H1 (cell line): ENCODE measurements around the gene GUCY2C. TPM values are rescaled to one million over a fixed set of nuclear protein-coding genes. Genes with fewer than 3 reads are reported as not detected.

ENCODE experiments used
- CBX5 ChIP-seq: fragments of 300-800, 300-1000 bp; sonication (generic); IDR thresholded peaks from 2 replicates; pipeline ENCODE4 v1.7.1; 2016; ENCODE audit warnings: antibody characterized with exemption, low read length, low read depth
- CEBPB ChIP-seq: IDR thresholded peaks from 2 replicates; pipeline ENCODE4 v1.6.1; 2012; ENCODE audit warnings: low read depth, low read length
- HDAC2 ChIP-seq, 2 experiments: fragments of 300-600 bp in 1 of 2; sonication (generic) in 1 of 2; IDR thresholded peaks; 2 replicates each; pipeline ENCODE4 v1.6.1; 2011 to 2012; ENCODE audit warnings: low read depth in 2 of 2, low read length in 2 of 2, mild to moderate bottlenecking in 2 of 2, moderate library complexity in 2 of 2, borderline replicate concordance in 1 of 2, inconsistent platforms in 1 of 2
- HDAC6 ChIP-seq: IDR thresholded peaks from one replicate; pipeline ENCODE4 v1.7.1; 2012; ENCODE audit warnings: low read depth, mild to moderate bottlenecking, inconsistent platforms, low read length, moderate library complexity
- JUND ChIP-seq: IDR thresholded peaks from 2 replicates; pipeline ENCODE4 v1.6.1; 2011; ENCODE audit warnings: mild to moderate bottlenecking, improper control_type of control experiment, low read length
- RAD21 ChIP-seq, 2 experiments: IDR thresholded peaks in 1 of 2; conservative IDR thresholded peaks in 1 of 2; 2 replicates each; pipeline ENCODE4 v1.6.1; 2011; ENCODE audit warnings: low read depth in 2 of 2, low read length in 2 of 2, improper control_type of control experiment in 1 of 2, inconsistent platforms in 1 of 2, mild to moderate bottlenecking in 1 of 2, moderate library complexity in 1 of 2
- RXRA ChIP-seq: IDR thresholded peaks from 2 replicates; pipeline ENCODE4 v1.6.1; 2011; ENCODE audit warnings: low read depth, mild to moderate bottlenecking, low read length, moderate library complexity; ENCODE audit not compliant: insufficient read depth
- SIRT6 ChIP-seq: IDR thresholded peaks from one replicate; pipeline ENCODE4 v1.7.1; 2012; ENCODE audit warnings: low read length, inconsistent platforms
- SUZ12 ChIP-seq: fragments of 200-600 bp; sonication (generic); IDR thresholded peaks from 2 replicates; pipeline ENCODE4 v1.6.1; 2012; ENCODE audit warnings: mild to moderate bottlenecking, inconsistent platforms, low read length, moderate library complexity, mixed read lengths
- polyA plus RNA-seq, 7 experiments: library from polyadenylated mRNA; depleted of rRNA in 3 of 7; stranded (reverse) in 5 of 7; unstranded in 2 of 7; fragments of >200 nt in 5 of 7; fragments of 200-250 nt in 2 of 7; gene quantifications; 1 replicate in 5 of 7; 2 replicates in 1 of 7; 4 replicates in 1 of 7; pipeline versions ENCODE4 v1.2.1 to v1.2.3, GENCODE V29; 2011 to 2013; ENCODE audit warnings: missing spikeins in 2 of 7, mixed read lengths in 2 of 7
- total RNA-seq: library from RNA; stranded (reverse); fragmentation: NEBNext Ultra II Directional; extraction: Animal tissue kit (Norgen Biotek cat#: 25700); gene quantifications from 2 replicates; pipeline ENCODE4 v1.2.1, GENCODE V29; 2021
- TF ChIP-seq, protein P1 (sequence below): fragments of 300-600 bp; sonication (generic); IDR thresholded peaks from 2 replicates; pipeline ENCODE4 v1.7.1; 2012; ENCODE audit warnings: low read length, moderate library complexity, mild to moderate bottlenecking, inconsistent platforms; ENCODE audit not compliant: insufficient replicate concordance

Gene GUCY2C
- total and polyA plus RNA-seq, 2 of the 8 experiments (the other 6 are each of a cell fraction or from before 2014, with no cell fraction given) = 1.9 to 3.2 TPM

DNA sequence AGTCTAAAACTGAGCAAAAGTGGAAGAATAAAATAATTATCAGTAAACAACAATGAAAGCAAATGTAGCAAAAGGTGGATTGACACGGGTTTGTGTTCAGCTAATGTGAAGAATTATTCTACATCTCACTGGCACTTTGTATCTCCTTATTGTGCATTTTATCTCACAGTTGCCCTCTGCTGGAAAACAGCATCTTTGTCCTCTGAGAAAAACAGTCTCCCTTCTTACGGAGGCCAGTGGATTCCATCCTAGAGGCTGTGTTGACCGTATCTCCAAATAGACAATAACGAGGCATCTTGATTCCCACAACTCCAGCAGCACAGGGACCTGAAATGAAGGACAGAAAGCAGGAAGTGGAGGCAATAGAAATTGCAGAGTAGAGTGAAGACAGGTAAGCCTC, 77.4 kb downstream of the GUCY2C start (continued):
- TF ChIP-seq, protein P1, sequence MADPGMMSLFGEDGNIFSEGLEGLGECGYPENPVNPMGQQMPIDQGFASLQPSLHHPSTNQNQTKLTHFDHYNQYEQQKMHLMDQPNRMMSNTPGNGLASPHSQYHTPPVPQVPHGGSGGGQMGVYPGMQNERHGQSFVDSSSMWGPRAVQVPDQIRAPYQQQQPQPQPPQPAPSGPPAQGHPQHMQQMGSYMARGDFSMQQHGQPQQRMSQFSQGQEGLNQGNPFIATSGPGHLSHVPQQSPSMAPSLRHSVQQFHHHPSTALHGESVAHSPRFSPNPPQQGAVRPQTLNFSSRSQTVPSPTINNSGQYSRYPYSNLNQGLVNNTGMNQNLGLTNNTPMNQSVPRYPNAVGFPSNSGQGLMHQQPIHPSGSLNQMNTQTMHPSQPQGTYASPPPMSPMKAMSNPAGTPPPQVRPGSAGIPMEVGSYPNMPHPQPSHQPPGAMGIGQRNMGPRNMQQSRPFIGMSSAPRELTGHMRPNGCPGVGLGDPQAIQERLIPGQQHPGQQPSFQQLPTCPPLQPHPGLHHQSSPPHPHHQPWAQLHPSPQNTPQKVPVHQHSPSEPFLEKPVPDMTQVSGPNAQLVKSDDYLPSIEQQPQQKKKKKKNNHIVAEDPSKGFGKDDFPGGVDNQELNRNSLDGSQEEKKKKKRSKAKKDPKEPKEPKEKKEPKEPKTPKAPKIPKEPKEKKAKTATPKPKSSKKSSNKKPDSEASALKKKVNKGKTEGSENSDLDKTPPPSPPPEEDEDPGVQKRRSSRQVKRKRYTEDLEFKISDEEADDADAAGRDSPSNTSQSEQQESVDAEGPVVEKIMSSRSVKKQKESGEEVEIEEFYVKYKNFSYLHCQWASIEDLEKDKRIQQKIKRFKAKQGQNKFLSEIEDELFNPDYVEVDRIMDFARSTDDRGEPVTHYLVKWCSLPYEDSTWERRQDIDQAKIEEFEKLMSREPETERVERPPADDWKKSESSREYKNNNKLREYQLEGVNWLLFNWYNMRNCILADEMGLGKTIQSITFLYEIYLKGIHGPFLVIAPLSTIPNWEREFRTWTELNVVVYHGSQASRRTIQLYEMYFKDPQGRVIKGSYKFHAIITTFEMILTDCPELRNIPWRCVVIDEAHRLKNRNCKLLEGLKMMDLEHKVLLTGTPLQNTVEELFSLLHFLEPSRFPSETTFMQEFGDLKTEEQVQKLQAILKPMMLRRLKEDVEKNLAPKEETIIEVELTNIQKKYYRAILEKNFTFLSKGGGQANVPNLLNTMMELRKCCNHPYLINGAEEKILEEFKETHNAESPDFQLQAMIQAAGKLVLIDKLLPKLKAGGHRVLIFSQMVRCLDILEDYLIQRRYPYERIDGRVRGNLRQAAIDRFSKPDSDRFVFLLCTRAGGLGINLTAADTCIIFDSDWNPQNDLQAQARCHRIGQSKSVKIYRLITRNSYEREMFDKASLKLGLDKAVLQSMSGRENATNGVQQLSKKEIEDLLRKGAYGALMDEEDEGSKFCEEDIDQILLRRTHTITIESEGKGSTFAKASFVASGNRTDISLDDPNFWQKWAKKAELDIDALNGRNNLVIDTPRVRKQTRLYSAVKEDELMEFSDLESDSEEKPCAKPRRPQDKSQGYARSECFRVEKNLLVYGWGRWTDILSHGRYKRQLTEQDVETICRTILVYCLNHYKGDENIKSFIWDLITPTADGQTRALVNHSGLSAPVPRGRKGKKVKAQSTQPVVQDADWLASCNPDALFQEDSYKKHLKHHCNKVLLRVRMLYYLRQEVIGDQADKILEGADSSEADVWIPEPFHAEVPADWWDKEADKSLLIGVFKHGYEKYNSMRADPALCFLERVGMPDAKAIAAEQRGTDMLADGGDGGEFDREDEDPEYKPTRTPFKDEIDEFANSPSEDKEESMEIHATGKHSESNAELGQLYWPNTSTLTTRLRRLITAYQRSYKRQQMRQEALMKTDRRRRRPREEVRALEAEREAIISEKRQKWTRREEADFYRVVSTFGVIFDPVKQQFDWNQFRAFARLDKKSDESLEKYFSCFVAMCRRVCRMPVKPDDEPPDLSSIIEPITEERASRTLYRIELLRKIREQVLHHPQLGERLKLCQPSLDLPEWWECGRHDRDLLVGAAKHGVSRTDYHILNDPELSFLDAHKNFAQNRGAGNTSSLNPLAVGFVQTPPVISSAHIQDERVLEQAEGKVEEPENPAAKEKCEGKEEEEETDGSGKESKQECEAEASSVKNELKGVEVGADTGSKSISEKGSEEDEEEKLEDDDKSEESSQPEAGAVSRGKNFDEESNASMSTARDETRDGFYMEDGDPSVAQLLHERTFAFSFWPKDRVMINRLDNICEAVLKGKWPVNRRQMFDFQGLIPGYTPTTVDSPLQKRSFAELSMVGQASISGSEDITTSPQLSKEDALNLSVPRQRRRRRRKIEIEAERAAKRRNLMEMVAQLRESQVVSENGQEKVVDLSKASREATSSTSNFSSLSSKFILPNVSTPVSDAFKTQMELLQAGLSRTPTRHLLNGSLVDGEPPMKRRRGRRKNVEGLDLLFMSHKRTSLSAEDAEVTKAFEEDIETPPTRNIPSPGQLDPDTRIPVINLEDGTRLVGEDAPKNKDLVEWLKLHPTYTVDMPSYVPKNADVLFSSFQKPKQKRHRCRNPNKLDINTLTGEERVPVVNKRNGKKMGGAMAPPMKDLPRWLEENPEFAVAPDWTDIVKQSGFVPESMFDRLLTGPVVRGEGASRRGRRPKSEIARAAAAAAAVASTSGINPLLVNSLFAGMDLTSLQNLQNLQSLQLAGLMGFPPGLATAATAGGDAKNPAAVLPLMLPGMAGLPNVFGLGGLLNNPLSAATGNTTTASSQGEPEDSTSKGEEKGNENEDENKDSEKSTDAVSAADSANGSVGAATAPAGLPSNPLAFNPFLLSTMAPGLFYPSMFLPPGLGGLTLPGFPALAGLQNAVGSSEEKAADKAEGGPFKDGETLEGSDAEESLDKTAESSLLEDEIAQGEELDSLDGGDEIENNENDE = no peak
- TF ChIP-seq HDAC2 (IDR thresholded peaks at IDR 0.05; ENCODE audit: borderline replicate concordance in 1 of 2, low read depth in 2 of 2, low read length in 2 of 2) (no peak), SUZ12 (no peak), RAD21 (IDR thresholded peaks at IDR 0.05 in 1 of 2, conservative IDR thresholded peaks at IDR 0.05 in 1 of 2; ENCODE audit: low read depth in 2 of 2, low read length in 2 of 2) (peak; percentile 57 to 62), HDAC6 (no peak), CBX5 (no peak), RXRA (no peak), JUND (no peak), SIRT6 (no peak), CEBPB (no peak)
